Activated CD4-positive, alpha-beta T cell treated with anti-CD3 and anti-CD28 coated beads for 36 hours (primary cell): ENCODE results near the gene KCNG2. TPM values are rescaled to one million over a fixed set of nuclear protein-coding genes. Genes with fewer than 3 reads are reported as not detected.

Source experiments
- ATAC-seq: fragments of 200-7000 bp; cut with Tn5 transposase; one replicate; pipeline ENCODE4 v1.10.0; 2021; ENCODE audit warnings: mild to moderate bottlenecking, moderate library complexity
- CTCF ChIA-PET: fragments of 350-600 bp; sonication (Branson Sonifier 250); formaldehyde crosslinking; loops from one replicate; lab custom pipeline; 2021; ENCODE audit warnings: antibody characterized with exemption; lab: Charles Lee
- POLR2A ChIA-PET: fragments of 350-600 bp; sonication (Branson Sonifier 250); formaldehyde crosslinking; loops from one replicate; lab custom pipeline; 2021; ENCODE audit warnings: antibody characterized with exemption, inconsistent platforms; lab: Charles Lee
- DNase-seq: peaks from one replicate; pipeline ENCODE4 v3.0.0-alpha.2; 2020
- H3K27ac Mint-ChIP-seq: one replicate; pipeline ENCODE4 v1.8.0; 2021; ENCODE audit warnings: mixed read lengths
- H3K27me3 Mint-ChIP-seq: one replicate; pipeline ENCODE4 v1.8.0; 2021; ENCODE audit warnings: mixed read lengths
- H3K36me3 Mint-ChIP-seq: one replicate; pipeline ENCODE4 v1.8.0; 2021; ENCODE audit warnings: low read depth, mixed read lengths
- H3K4me1 Mint-ChIP-seq: one replicate; pipeline ENCODE4 v1.8.0; 2021; ENCODE audit warnings: mixed read lengths
- H3K4me3 Mint-ChIP-seq: one replicate; pipeline ENCODE4 v1.8.0; 2021; ENCODE audit warnings: mild to moderate bottlenecking, moderate library complexity, mixed read lengths
- H3K9me3 Mint-ChIP-seq: one replicate; pipeline ENCODE4 v1.8.0; 2021; ENCODE audit warnings: low read depth, mixed read lengths
- intact Hi-C, 2 experiments: fragments of 100-400 bp; cut with DNase I in 1 of 2; cut with micrococcal nuclease in 1 of 2; formaldehyde crosslinking; loops; one replicate each; pipeline versions ENCODE4 v1.14.2 to v1.15.1; 2022 to 2024; cut with DNase I, micrococcal nuclease
- total RNA-seq, 2 experiments: library from RNA; stranded (reverse); gene quantifications; one replicate each; pipeline ENCODE4 v1.2.3, GENCODE V29; 2021

The KCNG2 gene
- total RNA-seq, 2 experiments from 2014 or later = not detected

GRCh38 chr18:79936641-79937040 is 138.9 kb downstream of the KCNG2 start:
- peaks cover 82% of the 10 kb centered on the region for H3K36me3 Mint-ChIP-seq
- ChIA-PET POLR2A (no interaction called here), CTCF (no interaction called here)
- peaks cover 33% of the 10 kb centered on the region for H3K9me3 Mint-ChIP-seq
- H3K4me3 Mint-ChIP-seq = no peak overlapping the region
- intact Hi-C loops = no loop called here
- peaks cover 5% of the 10 kb centered on the region for H3K4me1 Mint-ChIP-seq
- H3K27ac Mint-ChIP-seq = no peak overlapping the region
- DNase-seq (no peak), ATAC-seq (no peak)
- H3K27me3 Mint-ChIP-seq = no peaks in the 10 kb centered on the region

GRCh38 chr18:79937103-79937860 is 139.5 kb downstream of the KCNG2 start:
- H3K36me3 Mint-ChIP-seq = peaks cover 78% of the 10 kb centered on the region
- no peak overlapping the region for H3K27ac Mint-ChIP-seq
- no peaks in the 10 kb centered on the region for H3K27me3 Mint-ChIP-seq
- intact Hi-C loops = no loop called here
- ChIA-PET CTCF (no interaction called here), POLR2A (no interaction called here)
- peaks cover 29% of the 10 kb centered on the region for H3K9me3 Mint-ChIP-seq
- H3K4me1 Mint-ChIP-seq = peaks cover 5% of the 10 kb centered on the region
- no peak overlapping the region for H3K4me3 Mint-ChIP-seq
- no peak for DNase-seq
- ATAC-seq = no peak

GRCh38 chr18:79938196-79938595 is 140.5 kb downstream of the KCNG2 start:
- intact Hi-C loops = no loop called here
- Mint-ChIP-seq H3K27me3 (no peaks in the 10 kb centered on the region), H3K4me1 (peaks cover 7% of the 10 kb centered on the region), H3K36me3 (peaks cover 71% of the 10 kb centered on the region), H3K4me3 (no peak overlapping the region), H3K27ac (no peak overlapping the region), H3K9me3 (peaks cover 21% of the 10 kb centered on the region)
- POLR2A ChIA-PET = no interaction called here
- CTCF ChIA-PET = no interaction called here
- no peak for DNase-seq
- ATAC-seq = no peak

GRCh38 chr18:79939096-79939495 is 141.4 kb downstream of the KCNG2 start:
- ATAC-seq = no peak
- Mint-ChIP-seq H3K4me1 (peaks cover 11% of the 10 kb centered on the region), H3K4me3 (no peak overlapping the region), H3K36me3 (peaks cover 62% of the 10 kb centered on the region), H3K9me3 (peaks cover 13% of the 10 kb centered on the region), H3K27me3 (no peaks in the 10 kb centered on the region), H3K27ac (no peak overlapping the region)
- intact Hi-C loops = no loop called here
- POLR2A ChIA-PET = no interaction called here
- no peak for DNase-seq
- CTCF ChIA-PET = interaction anchor here (1.1 kb wide), 1 partner anchor 45 kb away, joined by 5 read pairs; no protein-coding TSS in a partner anchor

GRCh38 chr18:79940126-79940813 is 142.5 kb downstream of the KCNG2 start:
- CTCF ChIA-PET = interaction anchor here (2.2 kb wide), 1 partner anchor 35 kb away, joined by 5 read pairs; no protein-coding TSS in a partner anchor
- Mint-ChIP-seq H3K36me3 (peaks cover 51% of the 10 kb centered on the region), H3K4me1 (peaks cover 22% of the 10 kb centered on the region), H3K4me3 (no peak overlapping the region), H3K27me3 (no peaks in the 10 kb centered on the region), H3K27ac (no peak overlapping the region), H3K9me3 (peaks cover 6% of the 10 kb centered on the region)
- intact Hi-C loops = no loop called here
- ATAC-seq = no peak
- POLR2A ChIA-PET = no interaction called here
- DNase-seq = no peak

- Mint-ChIP-seq H3K27me3 (no peaks in the 10 kb centered on the region), H3K4me1 (peaks cover 26% of the 10 kb centered on the region), H3K4me3 (no peak overlapping the region), H3K9me3 (peaks cover 2% of the 10 kb centered on the region), H3K27ac (no peak overlapping the region), H3K36me3 (peaks cover 44% of the 10 kb centered on the region)
- CTCF ChIA-PET = interaction anchor here (2.2 kb wide), 1 partner anchor 36 kb away, joined by 5 read pairs; no protein-coding TSS in a partner anchor
- DNase-seq (no peak), ATAC-seq (no peak)
- intact Hi-C loops = no loop called here
- POLR2A ChIA-PET = no interaction called here
These were observed 143.2 kb downstream of the KCNG2 start for GRCh38 chr18:79940814-79941472.

GRCh38 chr18:79941473-79942119 is 143.9 kb downstream of the KCNG2 start:
- Mint-ChIP-seq H3K27me3 (no peaks in the 10 kb centered on the region), H3K4me1 (peaks cover 28% of the 10 kb centered on the region), H3K36me3 (peaks cover 37% of the 10 kb centered on the region), H3K9me3 (no peaks in the 10 kb centered on the region), H3K4me3 (no peak overlapping the region), H3K27ac (no peak overlapping the region)
- no peak for DNase-seq
- ChIA-PET POLR2A (no interaction called here), CTCF (interaction anchor here (2.2 kb wide), 1 partner anchor 37 kb away, joined by 5 read pairs; no protein-coding TSS in a partner anchor)
- no peak for ATAC-seq
- intact Hi-C loops = no loop called here

GRCh38 chr18:79942211-79942610 is 144.5 kb downstream of the KCNG2 start:
- no peak overlapping the region for H3K27ac Mint-ChIP-seq
- no peaks in the 10 kb centered on the region for H3K27me3 Mint-ChIP-seq
- POLR2A ChIA-PET = no interaction called here
- no peak overlapping the region for H3K4me3 Mint-ChIP-seq
- no peak for DNase-seq
- CTCF ChIA-PET = interaction anchor here (1.2 to 2.2 kb wide), 2 partner anchors 37 to 83 kb away, joined by 3 to 5 read pairs; no protein-coding TSS in a partner anchor
- peaks cover 31% of the 10 kb centered on the region for H3K36me3 Mint-ChIP-seq
- no peaks in the 10 kb centered on the region for H3K9me3 Mint-ChIP-seq
- H3K4me1 Mint-ChIP-seq = peaks cover 31% of the 10 kb centered on the region
- intact Hi-C loops = no loop called here
- no peak for ATAC-seq

- Mint-ChIP-seq H3K36me3 (peaks cover 23% of the 10 kb centered on the region), H3K4me3 (no peak overlapping the region), H3K4me1 (peaks cover 31% of the 10 kb centered on the region), H3K27me3 (no peaks in the 10 kb centered on the region), H3K9me3 (no peaks in the 10 kb centered on the region), H3K27ac (no peak overlapping the region)
- ChIA-PET POLR2A (no interaction called here), CTCF (interaction anchor here (1.2 to 2.2 kb wide), 2 partner anchors 38 to 84 kb away, joined by 3 to 5 read pairs; no protein-coding TSS in a partner anchor)
- DNase-seq = no peak
- ATAC-seq = no peak
- intact Hi-C loops = no loop called here
These were observed 145.3 kb downstream of the KCNG2 start for GRCh38 chr18:79942786-79943607.

- no peaks in the 10 kb centered on the region for H3K9me3 Mint-ChIP-seq
- POLR2A ChIA-PET = interaction anchor here (0.7 kb wide), 1 partner anchor 53 kb away, joined by 4 read pairs; no protein-coding TSS in a partner anchor
- H3K27ac Mint-ChIP-seq = no peak overlapping the region
- intact Hi-C loops = no loop called here
- ATAC-seq (no peak), DNase-seq (no peak)
- H3K4me3 Mint-ChIP-seq = no peak overlapping the region
- no peaks in the 10 kb centered on the region for H3K27me3 Mint-ChIP-seq
- peaks cover 19% of the 10 kb centered on the region for H3K36me3 Mint-ChIP-seq
- CTCF ChIA-PET = interaction anchor here (1.2 kb wide), 1 partner anchor 85 kb away, joined by 3 read pairs; no protein-coding TSS in a partner anchor
- peaks cover 36% of the 10 kb centered on the region for H3K4me1 Mint-ChIP-seq
These were observed 145.9 kb downstream of the KCNG2 start for GRCh38 chr18:79943608-79944125.
